ENCODE results near the gene MYBPC1.

GRCh38 chr12:101653030-101653429, 58.3 kb downstream of the MYBPC1 start:
- TF ChIP-seq, protein P1, sequence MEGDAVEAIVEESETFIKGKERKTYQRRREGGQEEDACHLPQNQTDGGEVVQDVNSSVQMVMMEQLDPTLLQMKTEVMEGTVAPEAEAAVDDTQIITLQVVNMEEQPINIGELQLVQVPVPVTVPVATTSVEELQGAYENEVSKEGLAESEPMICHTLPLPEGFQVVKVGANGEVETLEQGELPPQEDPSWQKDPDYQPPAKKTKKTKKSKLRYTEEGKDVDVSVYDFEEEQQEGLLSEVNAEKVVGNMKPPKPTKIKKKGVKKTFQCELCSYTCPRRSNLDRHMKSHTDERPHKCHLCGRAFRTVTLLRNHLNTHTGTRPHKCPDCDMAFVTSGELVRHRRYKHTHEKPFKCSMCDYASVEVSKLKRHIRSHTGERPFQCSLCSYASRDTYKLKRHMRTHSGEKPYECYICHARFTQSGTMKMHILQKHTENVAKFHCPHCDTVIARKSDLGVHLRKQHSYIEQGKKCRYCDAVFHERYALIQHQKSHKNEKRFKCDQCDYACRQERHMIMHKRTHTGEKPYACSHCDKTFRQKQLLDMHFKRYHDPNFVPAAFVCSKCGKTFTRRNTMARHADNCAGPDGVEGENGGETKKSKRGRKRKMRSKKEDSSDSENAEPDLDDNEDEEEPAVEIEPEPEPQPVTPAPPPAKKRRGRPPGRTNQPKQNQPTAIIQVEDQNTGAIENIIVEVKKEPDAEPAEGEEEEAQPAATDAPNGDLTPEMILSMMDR (IDR thresholded peaks at IDR 0.05): no peak
- no peak for TF ChIP-seq POLR2A (IDR thresholded peaks at IDR 0.05)
